HG02763 (cell line): ENCODE measurements around the gene SHE.
"Not testable (repeated sequence)": the region's sequence is repeated elsewhere in the genome, so short reads cannot be mapped to it uniquely, and the experiment has no call there.

Experiments
- ATAC-seq: cut with Tn5 transposase; IDR thresholded peaks from one replicate; pipeline ENCODE4 v1.9.1; 2021; ENCODE audit warnings: mild to moderate bottlenecking, moderate library complexity; ENCODE audit not compliant: unreplicated experiment

Gene SHE

DNA sequence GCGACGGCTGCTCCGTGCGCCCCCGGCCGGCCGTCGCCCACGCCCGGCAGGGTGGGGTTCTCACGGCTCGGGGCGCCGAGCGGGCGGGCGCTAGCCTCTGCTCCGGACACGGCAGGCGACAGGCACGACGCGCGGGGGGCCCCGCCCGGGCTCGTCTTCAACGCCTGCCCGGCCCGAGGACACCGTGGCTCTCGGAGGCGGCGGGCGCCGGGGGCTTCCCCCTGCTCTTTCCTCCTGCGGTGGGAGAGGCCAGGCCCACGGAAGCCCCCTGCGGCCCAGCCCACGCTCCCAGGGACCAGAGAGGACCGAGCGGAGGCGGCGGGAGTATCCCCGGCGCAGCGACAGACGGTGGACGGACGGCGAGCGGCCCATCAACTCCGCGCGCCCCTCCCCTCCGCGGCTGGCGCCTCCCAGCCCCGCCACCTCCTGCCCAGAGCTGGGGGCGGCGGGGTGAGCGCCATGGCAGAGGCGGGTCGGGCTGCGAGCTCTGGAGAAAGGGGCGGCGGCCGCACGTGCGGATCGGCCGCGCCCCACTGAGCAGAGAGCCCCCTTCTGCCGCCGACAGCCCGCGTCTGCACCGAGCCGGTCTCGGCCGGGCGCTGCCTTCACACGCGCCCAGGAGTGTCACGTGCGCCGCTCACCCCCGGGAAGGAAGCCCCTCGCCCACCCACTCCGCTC, at the start of gene SHE, which contains the start of gene TDRD10:
SHE (minus strand) TSS at position 347 of the 678 bp plus-strand sequence. CDS start 386 bp downstream, outside the sequence.
TDRD10 (plus strand) TSS at position 154 of the 678 bp plus-strand sequence. CDS start 4,685 bp downstream, outside the sequence.
- ATAC-seq = no peak

DNA sequence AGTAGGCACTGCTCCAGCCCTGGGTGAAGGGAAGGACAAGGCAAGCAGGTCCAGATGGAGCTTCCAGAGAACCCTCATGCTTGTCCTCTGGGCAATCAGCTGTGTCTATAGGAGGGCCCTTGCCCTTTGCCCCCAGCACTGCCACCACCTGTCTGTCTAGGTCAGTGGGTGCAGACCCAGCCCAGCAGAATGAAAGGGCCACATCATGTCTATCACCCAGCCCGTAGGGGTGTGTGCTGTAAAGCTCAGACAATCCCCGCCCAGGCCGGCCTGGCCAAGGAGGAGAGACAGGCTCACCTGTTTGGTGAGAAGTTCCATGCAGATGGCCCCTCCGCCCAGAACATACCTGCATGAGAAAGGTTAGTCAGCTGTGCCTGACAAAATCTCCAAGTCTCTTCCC, 49.3 kb upstream of the SHE start:
- ATAC-seq = no peak

GRCh38 chr1:154550657-154551056, 48.4 kb upstream of the SHE start:
- no peak for ATAC-seq

DNA sequence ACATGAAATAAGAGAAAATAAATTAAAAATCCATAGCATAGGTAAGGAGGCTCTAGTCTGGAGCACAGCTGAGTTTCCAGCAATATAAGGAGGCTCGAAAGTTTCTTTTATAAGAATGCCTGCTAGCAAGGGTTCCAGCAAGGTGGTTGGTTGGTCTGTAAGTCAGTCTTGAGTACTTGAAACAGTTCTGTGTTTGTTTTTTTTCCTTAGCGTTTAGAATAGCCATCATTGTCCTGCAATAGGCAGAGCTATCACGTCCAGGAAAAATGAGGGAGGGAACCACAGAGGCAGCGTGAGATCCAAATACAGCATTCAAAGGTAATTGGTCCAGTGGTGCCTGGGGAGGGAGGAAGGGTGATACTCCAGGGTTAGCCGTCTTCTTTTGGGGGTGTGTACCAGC, 47.9 kb upstream of the SHE start:
- ATAC-seq = no peak

GRCh38 chr1:154549202-154549770, 47.1 kb upstream of the SHE start:
- ATAC-seq = no peak

- ATAC-seq = no peak
Observed at GRCh38 chr1:154548028-154548427, 45.8 kb upstream of the SHE start.

DNA sequence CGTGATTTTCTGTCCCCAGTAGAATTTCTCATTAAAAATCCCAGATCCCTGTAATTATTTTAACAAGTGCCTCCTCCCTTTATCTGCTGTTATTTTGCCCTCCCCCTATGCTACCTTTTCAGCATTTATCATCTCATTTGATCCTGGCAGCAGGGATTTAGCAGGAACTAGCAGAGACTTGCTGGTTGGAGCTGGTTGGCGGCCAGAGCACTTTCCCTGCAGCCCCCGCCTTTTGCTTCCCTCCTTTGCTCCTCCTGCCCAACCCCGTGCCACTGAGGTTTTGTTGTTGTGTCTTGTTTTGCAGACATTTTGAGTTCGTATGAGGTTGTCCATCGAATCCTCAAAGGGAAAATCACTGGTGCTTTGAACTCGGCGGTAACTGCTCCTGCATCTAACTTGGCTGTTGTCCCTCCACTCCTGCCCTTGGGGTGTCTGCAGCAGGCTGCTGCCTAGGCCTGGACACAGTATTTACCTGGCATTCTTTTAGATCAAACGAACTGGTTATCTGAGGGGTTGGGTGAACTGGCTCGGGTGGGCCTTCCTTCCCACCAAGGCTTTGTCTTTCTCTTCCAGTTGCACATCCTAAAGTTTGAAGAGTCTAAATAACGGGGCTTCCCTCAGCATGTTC, 45.0 kb upstream of the SHE start:
- no peak for ATAC-seq

- no peak for ATAC-seq
Observed at GRCh38 chr1:154546264-154547063, 44.3 kb upstream of the SHE start.

- no peak for ATAC-seq
Observed at GRCh38 chr1:154541231-154541630, 39.0 kb upstream of the SHE start.

- ATAC-seq = no peak
Observed at GRCh38 chr1:154539486-154540483, 37.6 kb upstream of the SHE start.

- ATAC-seq = no peak
Observed at GRCh38 chr1:154536570-154536969, 34.4 kb upstream of the SHE start.

- ATAC-seq = no peak
Observed at GRCh38 chr1:154533952-154534844, 32.0 kb upstream of the SHE start.

DNA sequence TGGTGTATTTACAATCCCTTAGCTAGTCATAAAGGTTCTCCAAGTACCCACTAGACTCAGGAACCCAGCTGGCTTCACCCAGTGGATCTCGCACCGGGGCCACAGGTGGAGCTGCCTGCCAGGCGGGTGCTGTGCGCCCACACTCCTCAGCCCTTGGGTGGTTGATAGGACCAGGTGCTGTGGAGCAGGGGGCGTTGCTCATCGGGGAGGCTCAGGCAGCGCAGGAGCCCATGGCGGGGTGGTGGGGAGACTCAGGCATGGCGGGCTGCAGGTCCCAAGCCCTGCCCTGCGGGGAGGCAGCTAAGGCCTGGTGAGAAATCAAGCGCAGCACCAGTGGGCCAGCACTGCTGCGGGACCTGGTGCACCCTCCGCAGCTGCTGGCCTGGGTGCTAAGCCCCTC, 29.7 kb upstream of the SHE start:
- ATAC-seq = not testable (repeated sequence)

DNA sequence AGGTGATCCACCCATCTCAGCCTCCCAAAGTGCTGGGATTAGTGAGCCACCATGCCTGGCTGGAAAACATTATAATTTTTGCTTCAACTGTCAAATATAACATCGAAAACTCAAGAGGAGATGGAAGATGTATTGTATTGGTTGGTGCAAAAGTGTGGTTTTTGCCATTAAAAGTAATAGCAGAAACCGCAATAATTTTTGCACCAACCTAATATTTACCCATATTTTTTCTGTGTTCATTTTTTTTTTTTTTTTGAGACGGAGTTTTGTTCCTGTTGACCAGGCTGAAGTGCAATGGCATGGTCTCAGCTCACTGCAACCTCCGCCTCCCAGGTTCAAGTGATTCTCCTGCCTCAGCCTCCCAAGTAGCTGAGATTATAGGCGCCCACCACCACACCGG, 27.1 kb upstream of the SHE start:
- ATAC-seq = no peak

DNA sequence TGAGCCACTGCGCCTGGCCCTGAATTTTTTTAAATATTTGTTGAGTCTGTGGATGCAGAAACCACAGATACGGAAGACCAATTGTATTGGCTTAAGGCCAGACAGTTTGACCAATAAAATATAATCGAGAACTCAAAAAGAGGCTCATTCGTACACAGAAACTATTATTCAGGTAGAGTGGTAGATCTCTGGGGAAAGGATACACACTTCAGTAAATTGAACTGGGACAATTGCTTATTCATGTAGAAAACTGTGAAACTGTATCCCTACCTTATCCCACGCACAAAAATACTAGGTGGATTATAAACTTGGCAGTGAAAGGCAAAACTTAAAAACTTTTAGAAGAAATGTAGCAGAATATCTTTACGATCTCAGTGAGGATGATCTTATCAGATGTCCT, 25.0 kb upstream of the SHE start:
- ATAC-seq = no peak

DNA sequence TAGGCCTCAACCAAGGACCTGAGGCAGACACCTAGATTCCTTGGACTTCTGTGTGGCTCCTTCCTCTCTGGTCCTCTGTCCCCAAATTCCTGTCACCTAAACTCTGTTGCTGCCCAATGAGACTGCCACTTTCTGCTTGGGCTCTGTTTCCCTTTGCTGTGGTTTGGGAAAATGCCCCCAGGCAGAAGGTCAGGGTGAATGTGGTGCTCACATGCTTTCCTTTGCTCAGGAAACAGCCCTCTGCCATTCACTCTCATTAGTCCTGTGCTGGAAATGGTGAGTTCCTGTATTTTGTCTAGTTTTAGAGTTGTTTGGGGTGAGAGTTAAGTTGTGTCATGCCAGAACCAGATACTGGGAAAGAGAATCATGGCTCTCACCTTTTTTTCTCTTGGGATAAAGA, 22.7 kb upstream of the SHE start:
- ATAC-seq = no peak

- no peak for ATAC-seq
Observed at GRCh38 chr1:154521695-154522094, 19.5 kb upstream of the SHE start.

- no peak for ATAC-seq
Observed at GRCh38 chr1:154520333-154520732, 18.1 kb upstream of the SHE start.

GRCh38 chr1:154519591-154519991, 17.4 kb upstream of the SHE start:
- ATAC-seq = no peak
